Chondrocyte (in vitro differentiated cells): ENCODE data around the gene ERC1. TPM values are rescaled to one million over a fixed set of nuclear protein-coding genes. Genes with fewer than 3 reads are reported as not detected.
"Not testable (repeated sequence)": the region's sequence is repeated elsewhere in the genome, so short reads cannot be mapped to it uniquely, and the experiment has no call there.

Source experiments
- DNase-seq: peaks from one replicate; pipeline ENCODE4 v3.0.0; 2021; ENCODE audit warnings: mixed read lengths, low spot score
- H3K27ac Mint-ChIP-seq: one replicate; pipeline ENCODE4 v1.8.0; 2021; ENCODE audit warnings: mild to moderate bottlenecking, moderate library complexity, mixed read lengths; ENCODE audit not compliant: unreplicated experiment
- H3K27me3 Mint-ChIP-seq: 2 replicates; pipeline ENCODE4 v1.8.0; 2021; ENCODE audit warnings: low read depth, mixed read lengths
- H3K36me3 Mint-ChIP-seq: 2 replicates; pipeline ENCODE4 v1.8.0; 2021; ENCODE audit warnings: low read depth, mixed read lengths
- H3K4me1 Mint-ChIP-seq: 2 replicates; pipeline ENCODE4 v1.8.0; 2021; ENCODE audit warnings: low read depth, mild to moderate bottlenecking, mixed read lengths
- H3K4me3 Mint-ChIP-seq: one replicate; pipeline ENCODE4 v1.8.0; 2021; ENCODE audit warnings: mild to moderate bottlenecking, moderate library complexity, mixed read lengths; ENCODE audit not compliant: unreplicated experiment
- H3K9me3 Mint-ChIP-seq: 2 replicates; pipeline ENCODE4 v1.8.0; 2021; ENCODE audit warnings: low read depth, mixed read lengths
- CTCF ChIP-seq: fragments of 200-600 bp; sonication (generic); IDR thresholded peaks from 2 replicates; pipeline ENCODE4 v1.5.0; 2021; ENCODE audit warnings: antibody characterized with exemption, mild to moderate bottlenecking, moderate library complexity
- total RNA-seq: library from RNA; stranded (reverse); gene quantifications from 3 replicates; pipeline ENCODE4 v1.2.1, GENCODE V29; 2021

The ERC1 gene
- total RNA-seq, 1 donor from 2014 or later: 79.3 TPM

- TF ChIP-seq CTCF: no peak
- Mint-ChIP-seq H3K27ac (no peak overlapping the region), H3K4me1 (peaks cover 16% of the 10 kb centered on the region), H3K9me3 (peaks cover 4% of the 10 kb centered on the region), H3K36me3 (no peaks in the 10 kb centered on the region), H3K4me3 (no peak overlapping the region), H3K27me3 (no peaks in the 10 kb centered on the region)
- no peak for DNase-seq
These were observed 348.7 kb downstream of the ERC1 start for GRCh38 chr12:1339618-1340319.

- not testable (repeated sequence) for H3K27me3 Mint-ChIP-seq, H3K27ac Mint-ChIP-seq
- peaks cover 24% of the 10 kb centered on the region for H3K4me1 Mint-ChIP-seq
These were observed 350.2 kb downstream of the ERC1 start for GRCh38 chr12:1341270-1341669.

GRCh38 chr12:1343422-1343821, 352.4 kb downstream of the ERC1 start:
- Mint-ChIP-seq H3K9me3 (no peaks in the 10 kb centered on the region), H3K27me3 (no peaks in the 10 kb centered on the region), H3K27ac (peak overlapping the region; percentile 20), H3K4me1 (peaks cover 25% of the 10 kb centered on the region), H3K4me3 (no peak overlapping the region), H3K36me3 (no peaks in the 10 kb centered on the region)
- no peak for TF ChIP-seq CTCF
- DNase-seq: no peak

More at GRCh38 chr12:1341270-1341669, 350.2 kb downstream of the ERC1 start:
- not testable (repeated sequence) for DNase-seq, H3K9me3 Mint-ChIP-seq, H3K36me3 Mint-ChIP-seq, H3K4me3 Mint-ChIP-seq

- H3K9me3 Mint-ChIP-seq: no peaks in the 10 kb centered on the region
- H3K4me1 Mint-ChIP-seq: peaks cover 31% of the 10 kb centered on the region
- peak overlapping the region; percentile 30 for H3K27ac Mint-ChIP-seq
- no peaks in the 10 kb centered on the region for H3K27me3 Mint-ChIP-seq
- no peak for TF ChIP-seq CTCF
- no peaks in the 10 kb centered on the region for H3K36me3 Mint-ChIP-seq
- DNase-seq: no peak
- no peak overlapping the region for H3K4me3 Mint-ChIP-seq
These were observed 353.2 kb downstream of the ERC1 start for GRCh38 chr12:1344245-1344644.

GRCh38 chr12:1346126-1346525, 355.1 kb downstream of the ERC1 start:
- Mint-ChIP-seq H3K36me3 (no peaks in the 10 kb centered on the region), H3K4me3 (no peak overlapping the region), H3K27me3 (no peaks in the 10 kb centered on the region), H3K9me3 (no peaks in the 10 kb centered on the region), H3K4me1 (peaks cover 49% of the 10 kb centered on the region), H3K27ac (peak overlapping the region; percentile 62)
- no peak for TF ChIP-seq CTCF
- DNase-seq: no peak

- Mint-ChIP-seq H3K27me3 (no peaks in the 10 kb centered on the region), H3K27ac (no peak overlapping the region), H3K9me3 (no peaks in the 10 kb centered on the region), H3K36me3 (no peaks in the 10 kb centered on the region), H3K4me3 (no peak overlapping the region), H3K4me1 (peaks cover 56% of the 10 kb centered on the region)
- TF ChIP-seq CTCF: no peak
- DNase-seq: no peak
These were observed 356.3 kb downstream of the ERC1 start for GRCh38 chr12:1347294-1347693.
